HL-60 (cell line): ENCODE measurements around the gene MAP3K20.

Source experiments
- DNase-seq, 2 experiments: peaks; one replicate each; pipeline ENCODE4 v3.0.0-alpha.2; 2010 to 2020; ENCODE audit warnings: low read depth in 1 of 2, low spot score in 1 of 2
- H3K27ac ChIP-seq: fragments of 250-450 bp; sonication (Bioruptor Pico); replicated peaks from 2 replicates; pipeline ENCODE4 v1.5.1; 2020; ENCODE audit warnings: mild to moderate bottlenecking, moderate library complexity
- H3K27me3 ChIP-seq: fragments of 250-450 bp; sonication (Bioruptor Pico); 2 replicates; pipeline ENCODE4 v1.5.1; 2021; ENCODE audit warnings: mild to moderate bottlenecking, moderate library complexity; ENCODE audit not compliant: insufficient read depth, poor library complexity, severe bottlenecking
- H3K4me3 ChIP-seq: replicated peaks from 2 replicates; pipeline ENCODE4 v1.5.1; 2011; ENCODE audit warnings: mild to moderate bottlenecking, control low read depth, low read length; ENCODE audit not compliant: insufficient read depth
- CTCF ChIP-seq: IDR thresholded peaks from one replicate; pipeline ENCODE4 v1.5.1; 2011; ENCODE audit warnings: low read length, control low read depth, inconsistent platforms; ENCODE audit not compliant: insufficient read depth
- GABPA ChIP-seq: IDR thresholded peaks from 2 replicates; pipeline ENCODE4 v1.6.1; 2012; ENCODE audit warnings: low read depth
- POLR2AphosphoS5 ChIP-seq: IDR thresholded peaks from 2 replicates; pipeline ENCODE4 v1.6.1; 2012; ENCODE audit warnings: low read depth
- REST ChIP-seq: IDR thresholded peaks from 2 replicates; pipeline ENCODE4 v1.6.1; 2012; ENCODE audit warnings: low read depth; ENCODE audit not compliant: insufficient replicate concordance
- SPI1 ChIP-seq: IDR thresholded peaks from 2 replicates; pipeline ENCODE4 v1.6.1; 2012; ENCODE audit warnings: low read depth, mild to moderate bottlenecking, borderline replicate concordance

MAP3K20 gene

GRCh38 chr2:173149491-173149890 lies 73.8 kb downstream of the MAP3K20 start:
- no peak for DNase-seq
- Histone ChIP-seq H3K27ac (no peak overlapping the region), H3K4me3 (no peak overlapping the region), H3K27me3 (no peaks in the 10 kb centered on the region)
- TF ChIP-seq SPI1 (no peak), REST (no peak), CTCF (no peak), POLR2AphosphoS5 (no peak), GABPA (no peak)

GRCh38 chr2:173150087-173150486 lies 74.4 kb downstream of the MAP3K20 start:
- Histone ChIP-seq H3K27me3 (no peaks in the 10 kb centered on the region), H3K27ac (no peak overlapping the region), H3K4me3 (no peak overlapping the region)
- TF ChIP-seq POLR2AphosphoS5 = no peak
- TF ChIP-seq CTCF = no peak
- no peak for TF ChIP-seq SPI1
- TF ChIP-seq REST = no peak
- no peak for TF ChIP-seq GABPA
- DNase-seq = no peak

- H3K27ac ChIP-seq = no peak overlapping the region
- no peak overlapping the region for H3K4me3 ChIP-seq
- no peak for DNase-seq
- H3K27me3 ChIP-seq = no peaks in the 10 kb centered on the region
- TF ChIP-seq POLR2AphosphoS5 (no peak), REST (no peak)
These were observed 75.3 kb downstream of the MAP3K20 start for GRCh38 chr2:173150963-173151362.
